Gastrocnemius medialis (tissue), 4 donors: ENCODE data around the gene GAPDH. TPM values are rescaled to one million over a fixed set of nuclear protein-coding genes. Genes with fewer than 3 reads are reported as not detected.
A peak's percentile ranks its signal among the peaks of the same experiment; 100 is the strongest.

Source experiments
- ATAC-seq, 2 donors: fragments of 150-250 bp; one replicate each; pipeline ENCODE4 v1.9.1; 2016
- DNase-seq, 2 donors: peaks; one replicate each; pipeline ENCODE4 v3.0.0-alpha.2; 2019
- H3K27ac ChIP-seq, 4 donors: fragments of 200-600 bp; sonication (generic); 1 replicate in 1 of 4; 2 replicates in 3 of 4; pipeline ENCODE4 v1.5.1; 2016 to 2018; ENCODE audit warnings: mild to moderate bottlenecking in 2 of 4, moderate library complexity in 1 of 4
- H3K27me3 ChIP-seq, 3 donors: fragments of 200-600 bp; sonication (generic) in 2 of 3; 1 replicate in 1 of 3; 2 replicates in 2 of 3; pipeline versions ENCODE4 v1.5.1 to v1.6.0; 2016 to 2019; ENCODE audit warnings: mild to moderate bottlenecking in 1 of 3, moderate library complexity in 1 of 3
- H3K36me3 ChIP-seq, 2 donors: fragments of 200-600 bp; sonication (generic) in 1 of 2; one replicate each; pipeline ENCODE4 v1.5.1; 2017 to 2018
- H3K4me1 ChIP-seq, 2 donors: fragments of 200-600 bp; sonication (generic) in 1 of 2; one replicate each; pipeline ENCODE4 v1.5.1; 2016 to 2017; ENCODE audit warnings: mild to moderate bottlenecking in 2 of 2
- H3K4me3 ChIP-seq, 4 donors: fragments of 200-600 bp; sonication (generic) in 3 of 4; 1 replicate in 1 of 4; 2 replicates in 3 of 4; pipeline ENCODE4 v1.5.1; 2016 to 2019; ENCODE audit warnings: mild to moderate bottlenecking in 2 of 4
- H3K9me3 ChIP-seq, 3 donors: fragments of 200-600 bp; sonication (generic) in 2 of 3; 1 replicate in 1 of 3; 2 replicates in 2 of 3; pipeline ENCODE4 v1.5.1; 2016 to 2019
- POLR2A ChIP-seq, 2 donors: fragments of 450-650 bp; IDR thresholded peaks; one replicate each; pipeline ENCODE4 v1.6.1; 2017; ENCODE audit warnings: antibody characterized with exemption in 2 of 2, mild to moderate bottlenecking in 2 of 2, moderate library complexity in 2 of 2
- in situ Hi-C, 4 donors: fragments of 200-750 bp; cut with MboI; loops; one replicate each; pipeline versions ENCODE4 v1.15.0 to v1.8.0; 2017; ENCODE audit warnings: low sequenced_read_pairs in 4 of 4
- intact Hi-C: fragments of 100-400 bp; cut with DNase I; formaldehyde crosslinking; loops from one replicate; pipeline ENCODE4 v1.15.1; 2023; ENCODE audit warnings: low total_unique reads
- total RNA-seq, 4 donors: library from RNA; depleted of rRNA; stranded (reverse); fragments of >200 nt; gene quantifications; one replicate each; pipeline versions ENCODE4 v1.1.0 to v1.2.3, GENCODE V29; 2016
- TF ChIP-seq, protein P1 (sequence below), 5 experiments: fragments of 450-650 bp in 3 of 5; fragments of 200-600 bp in 2 of 5; sonication (generic) in 2 of 5; IDR thresholded peaks in 4 of 5; conservative IDR thresholded peaks in 1 of 5; 1 replicate in 4 of 5; 2 replicates in 1 of 5; pipeline ENCODE4 v1.5.1; 2016 to 2019; ENCODE audit warnings: antibody characterized with exemption in 5 of 5, mild to moderate bottlenecking in 3 of 5, moderate library complexity in 3 of 5

Gene GAPDH
- total RNA-seq, 4 donors from 2014 or later = 11,241 to 15,891 (median 13,472) TPM

DNA sequence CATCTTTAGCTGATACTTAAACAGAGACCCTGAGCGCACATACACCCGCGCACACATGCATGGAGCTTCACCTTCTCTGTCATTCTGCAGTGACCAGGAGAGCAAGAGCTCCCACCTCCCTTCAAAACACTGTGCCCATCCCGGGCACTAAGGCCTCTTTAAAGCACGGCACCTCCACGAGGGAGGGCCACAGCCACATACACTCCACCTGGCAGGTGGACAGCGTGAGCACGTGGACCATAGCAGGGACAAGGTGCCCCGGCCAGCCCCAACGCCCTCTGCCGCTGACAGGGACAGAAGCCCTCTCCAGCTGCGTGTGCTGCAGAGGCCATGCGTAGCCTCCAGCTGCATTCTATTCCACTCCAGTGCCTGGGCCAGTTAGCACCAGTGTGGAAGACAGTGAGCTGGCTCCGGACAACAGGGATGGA, 5.4 kb downstream of the GAPDH start:
- Histone ChIP-seq H3K36me3 (peaks cover 0 to 27% of the 10 kb centered on the region in 2 donors), H3K9me3 (no peaks in the 10 kb centered on the region), H3K27ac (peak overlapping the region; percentile 91 to 97 (median 96)), H3K4me1 (peaks cover 34 to 48% of the 10 kb centered on the region in 2 donors), H3K27me3 (no peaks in the 10 kb centered on the region), H3K4me3 (no peak overlapping the region)
- TF ChIP-seq, protein P1, sequence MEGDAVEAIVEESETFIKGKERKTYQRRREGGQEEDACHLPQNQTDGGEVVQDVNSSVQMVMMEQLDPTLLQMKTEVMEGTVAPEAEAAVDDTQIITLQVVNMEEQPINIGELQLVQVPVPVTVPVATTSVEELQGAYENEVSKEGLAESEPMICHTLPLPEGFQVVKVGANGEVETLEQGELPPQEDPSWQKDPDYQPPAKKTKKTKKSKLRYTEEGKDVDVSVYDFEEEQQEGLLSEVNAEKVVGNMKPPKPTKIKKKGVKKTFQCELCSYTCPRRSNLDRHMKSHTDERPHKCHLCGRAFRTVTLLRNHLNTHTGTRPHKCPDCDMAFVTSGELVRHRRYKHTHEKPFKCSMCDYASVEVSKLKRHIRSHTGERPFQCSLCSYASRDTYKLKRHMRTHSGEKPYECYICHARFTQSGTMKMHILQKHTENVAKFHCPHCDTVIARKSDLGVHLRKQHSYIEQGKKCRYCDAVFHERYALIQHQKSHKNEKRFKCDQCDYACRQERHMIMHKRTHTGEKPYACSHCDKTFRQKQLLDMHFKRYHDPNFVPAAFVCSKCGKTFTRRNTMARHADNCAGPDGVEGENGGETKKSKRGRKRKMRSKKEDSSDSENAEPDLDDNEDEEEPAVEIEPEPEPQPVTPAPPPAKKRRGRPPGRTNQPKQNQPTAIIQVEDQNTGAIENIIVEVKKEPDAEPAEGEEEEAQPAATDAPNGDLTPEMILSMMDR (IDR thresholded peaks at IDR 0.05 in 4 of 5, conservative IDR thresholded peaks at IDR 0.05 in 1 of 5) = no peak
- no peak for TF ChIP-seq POLR2A (IDR thresholded peaks at IDR 0.05)
- intact Hi-C loops (loop anchor here (5.0 kb wide), 1 partner anchor 202 kb away; no protein-coding TSS in a partner anchor), in situ Hi-C loops (loop anchor here in 3 of 4 donors (5.0 to 25.0 kb wide), 3 partner anchors 115 to 202 kb away; no protein-coding TSS in a partner anchor)
- peak in 1 of 2 donors; percentile 50 for DNase-seq
- no peak for ATAC-seq

DNA sequence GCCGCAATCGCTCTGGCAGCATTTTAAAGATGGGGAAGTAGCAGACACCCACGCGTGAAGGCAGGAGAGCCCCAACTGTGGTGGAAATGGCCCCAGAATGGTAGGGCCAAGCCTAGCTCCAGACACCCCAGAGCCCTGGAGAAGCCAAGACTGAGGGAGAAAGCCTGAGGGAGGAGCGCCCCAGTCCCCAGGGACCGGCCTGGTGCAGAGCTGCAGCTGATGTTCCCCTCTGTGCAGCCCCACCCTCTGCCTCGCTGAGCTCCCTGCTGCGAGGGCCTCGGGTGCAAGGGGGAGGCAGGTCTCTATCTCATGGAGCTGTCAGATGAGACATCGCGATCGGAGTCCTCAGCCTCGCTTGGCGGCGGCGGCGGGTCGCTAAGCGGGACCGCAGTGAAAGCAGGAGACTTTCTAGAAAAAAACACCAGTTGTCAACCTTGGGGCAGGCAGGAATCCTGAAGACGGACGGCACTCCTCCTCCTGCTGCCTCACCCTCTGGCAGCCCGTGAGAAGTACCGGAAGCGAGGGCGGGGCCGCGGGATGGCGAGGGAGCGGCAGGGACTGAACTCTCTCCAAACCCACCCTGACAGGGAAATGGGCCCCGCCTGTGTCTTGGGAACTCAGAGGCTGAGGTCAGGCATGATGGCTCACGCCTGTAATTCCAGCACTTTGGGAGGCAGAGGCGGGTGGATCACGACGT, 6.0 kb downstream of the GAPDH start:
- H3K9me3 ChIP-seq = no peaks in the 10 kb centered on the region

DNA sequence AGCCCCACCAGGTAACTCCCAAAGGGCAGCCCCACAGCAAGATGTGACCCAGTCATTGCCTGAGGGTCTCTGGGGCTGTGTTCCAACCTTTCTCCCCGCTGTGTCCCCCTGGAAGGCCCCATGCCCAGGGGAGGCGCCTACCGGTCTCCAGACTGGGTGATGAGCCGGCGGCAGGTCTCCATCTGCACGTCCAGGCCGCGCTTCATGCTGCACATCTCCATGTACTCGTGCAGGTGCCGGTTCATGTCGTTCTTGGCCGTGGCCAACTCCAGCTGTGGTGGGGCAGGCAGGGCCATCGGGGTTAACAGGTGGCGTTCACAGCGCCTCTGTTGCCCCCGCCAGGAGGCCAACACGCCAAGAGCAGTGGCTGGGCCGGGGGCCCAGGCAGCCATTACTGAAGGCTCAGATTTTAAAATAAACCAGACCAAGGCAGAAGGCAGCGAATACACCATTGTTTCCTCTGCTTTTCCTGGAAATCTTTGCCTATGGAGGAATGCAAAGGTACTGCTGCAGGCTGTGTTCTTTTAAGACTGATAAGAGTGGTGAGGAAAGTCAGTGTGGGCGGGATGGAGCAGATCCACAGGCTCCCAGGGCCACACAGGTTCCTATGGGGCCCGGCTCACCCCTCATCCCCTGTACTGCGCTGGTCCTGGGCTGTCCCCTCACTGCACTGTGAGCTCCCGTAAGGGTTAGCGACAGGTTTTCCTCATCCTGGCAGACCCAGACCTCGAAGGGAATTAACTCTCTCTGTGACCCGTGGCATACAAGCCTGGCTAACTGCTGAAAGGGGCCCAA, 7.3 kb downstream of the GAPDH start:
- in situ Hi-C loops = loop anchor here in 3 of 4 donors (5.0 to 25.0 kb wide), 3 partner anchors 117 to 204 kb away; no protein-coding TSS in a partner anchor
- H3K9me3 ChIP-seq = no peaks in the 10 kb centered on the region
- DNase-seq = peak in 1 of 2 donors; percentile 53
- intact Hi-C loops = no loop called here
- peaks cover 0 to 27% of the 10 kb centered on the region in 2 donors for H3K36me3 ChIP-seq
- no peak for ATAC-seq
- H3K4me3 ChIP-seq = no peak overlapping the region
- peaks cover 22 to 35% of the 10 kb centered on the region in 2 donors for H3K4me1 ChIP-seq
- TF ChIP-seq, protein P1 (IDR thresholded peaks at IDR 0.05 in 4 of 5, conservative IDR thresholded peaks at IDR 0.05 in 1 of 5) = no peak
- no peak for TF ChIP-seq POLR2A (IDR thresholded peaks at IDR 0.05)
- H3K27me3 ChIP-seq = no peaks in the 10 kb centered on the region
- H3K27ac ChIP-seq = peak overlapping the region; percentile 91 to 97 (median 96)

More for the DNA sequence above, 6.0 kb downstream of the GAPDH start:
- in situ Hi-C loops (loop anchor here in 3 of 4 donors (5.0 to 25.0 kb wide), 3 partner anchors 116 to 203 kb away; no protein-coding TSS in a partner anchor), intact Hi-C loops (no loop called here)
- H3K36me3 ChIP-seq = peaks cover 0 to 27% of the 10 kb centered on the region in 2 donors
- DNase-seq = peak; percentile 78 to 89
- H3K4me3 ChIP-seq = peak overlapping the region in 2 of 4 donors; percentile 10 to 17
- peak; percentile 54 to 76 for ATAC-seq
- TF ChIP-seq, protein P1 (IDR thresholded peaks at IDR 0.05 in 4 of 5, conservative IDR thresholded peaks at IDR 0.05 in 1 of 5) = no peak
- TF ChIP-seq POLR2A (IDR thresholded peaks at IDR 0.05) = no peak
- peaks cover 34 to 47% of the 10 kb centered on the region in 2 donors for H3K4me1 ChIP-seq
- H3K27ac ChIP-seq = peak overlapping the region; percentile 91 to 97 (median 96)
- no peaks in the 10 kb centered on the region for H3K27me3 ChIP-seq

DNA sequence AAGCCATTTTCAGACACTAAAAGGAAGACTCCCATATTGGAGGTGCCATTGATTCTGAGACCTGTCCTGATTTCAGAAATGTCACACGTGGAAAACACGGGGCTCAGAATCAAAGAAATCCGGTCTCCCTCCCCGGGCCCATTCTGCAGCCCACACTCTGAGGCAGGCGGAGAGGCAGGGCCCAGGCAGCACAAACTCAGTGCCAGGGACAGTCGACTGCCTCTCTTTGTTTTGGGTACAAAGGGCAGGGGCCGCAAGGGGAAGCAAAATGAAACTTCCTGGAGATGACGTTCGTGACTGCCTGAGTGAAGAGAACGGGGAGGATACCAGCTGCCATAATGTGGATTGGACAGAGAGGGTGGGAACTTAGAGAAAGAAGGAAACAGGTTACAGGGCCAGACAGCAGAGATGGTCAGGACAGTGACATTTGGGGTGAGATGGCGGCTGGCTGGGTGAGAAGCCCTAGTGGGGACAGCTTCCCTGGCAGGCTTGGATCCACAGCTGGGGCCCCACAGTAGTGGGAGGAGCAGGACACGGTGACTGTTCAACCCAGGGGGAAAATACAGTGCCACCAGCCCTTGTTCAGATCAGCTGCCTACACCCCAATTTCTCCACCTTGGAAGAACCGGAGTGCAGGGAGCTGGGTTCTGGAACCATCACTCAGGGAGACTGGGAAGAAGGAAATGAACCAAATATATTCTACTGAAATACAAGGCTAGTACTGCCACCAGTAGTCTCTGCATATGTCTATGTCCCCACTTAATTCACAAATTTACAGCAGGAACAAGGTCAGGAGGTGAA, 8.1 kb downstream of the GAPDH start:
- TF ChIP-seq, protein P1 (IDR thresholded peaks at IDR 0.05 in 4 of 5, conservative IDR thresholded peaks at IDR 0.05 in 1 of 5) = no peak
- TF ChIP-seq POLR2A (IDR thresholded peaks at IDR 0.05) = no peak
- Histone ChIP-seq H3K36me3 (peaks cover 0 to 27% of the 10 kb centered on the region in 2 donors), H3K27ac (peak overlapping the region; percentile 91 to 97 (median 96)), H3K4me1 (peaks cover 19 to 27% of the 10 kb centered on the region in 2 donors), H3K4me3 (no peak overlapping the region), H3K27me3 (no peaks in the 10 kb centered on the region), H3K9me3 (no peaks in the 10 kb centered on the region)
- in situ Hi-C loops (loop anchor here in 3 of 4 donors (5.0 to 25.0 kb wide), 3 partner anchors 118 to 205 kb away; no protein-coding TSS in a partner anchor), intact Hi-C loops (no loop called here)
- DNase-seq (no peak), ATAC-seq (no peak)
